ENCODE measurements around the gene EPHB2. TPM values are rescaled to one million over a fixed set of nuclear protein-coding genes. Genes with fewer than 3 reads are reported as not detected.

Gene EPHB2
- total RNA-seq, 2 experiments from 2014 or later, result 0.08 TPM; not detected in 1

DNA sequence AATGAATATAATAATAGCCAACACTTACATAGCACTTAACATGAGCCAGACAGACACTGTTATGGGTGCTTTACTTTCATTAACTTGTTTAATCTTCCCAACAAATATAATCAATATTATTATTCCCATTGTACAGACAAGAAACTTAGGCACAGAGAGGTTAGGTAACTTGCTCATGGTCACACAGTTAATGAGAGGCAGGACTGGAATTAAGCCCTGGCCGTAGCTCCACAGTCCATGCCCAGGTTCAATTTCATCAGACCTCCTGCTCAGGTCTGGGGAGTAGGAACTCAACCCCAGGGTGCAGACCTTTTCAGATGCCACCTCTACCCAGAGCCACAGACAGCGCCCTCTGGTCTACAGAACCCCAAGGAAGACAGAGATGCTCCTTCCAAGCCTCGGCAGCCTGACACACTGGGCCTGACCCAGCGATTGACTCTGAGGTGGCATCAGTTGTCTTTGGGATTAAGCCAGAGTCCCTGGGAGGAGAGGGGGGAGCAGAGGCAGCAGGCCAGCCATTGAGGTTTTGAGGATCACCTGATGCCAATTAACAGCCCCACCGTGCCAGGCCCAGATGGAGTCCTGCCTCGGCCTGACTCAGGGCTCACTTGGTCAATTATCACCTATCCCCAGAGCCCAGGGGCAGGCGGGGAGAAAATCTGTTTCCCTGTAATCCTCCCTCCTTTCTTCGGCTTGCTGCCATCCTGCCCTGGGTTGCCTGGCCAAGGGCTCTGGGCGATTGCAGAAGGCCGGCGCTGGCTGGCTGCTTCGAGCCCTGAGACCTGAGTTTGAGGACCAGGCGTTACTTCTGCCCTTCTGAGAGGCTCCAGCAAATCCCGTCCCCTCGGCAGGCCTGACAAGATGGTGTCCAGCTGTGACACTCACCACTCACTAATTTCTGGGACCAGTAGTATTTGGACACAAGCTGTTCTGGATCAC is 145.3 kb downstream of the EPHB2 start:
- H3K9me3 Mint-ChIP-seq, result no peaks in the 10 kb centered on the region
- H3K36me3 Mint-ChIP-seq (ENCODE audit: low read depth), result no peaks in the 10 kb centered on the region
- intact Hi-C loops (cut with DNase I, micrococcal nuclease), result no loop called here
- ChIA-PET CTCF (no interaction called here), POLR2A (no interaction called here)
- no peaks in the 10 kb centered on the region for H3K36me3 ChIP-seq (ENCODE audit: insufficient read depth, low read length)
- no peak overlapping the region for H3K27ac Mint-ChIP-seq
- H3K4me3 Mint-ChIP-seq, result no peak overlapping the region
- H3K4me3 ChIP-seq (ENCODE audit: low read length), result no peak overlapping the region
- no peaks in the 10 kb centered on the region for H3K4me1 ChIP-seq (ENCODE audit: insufficient read depth, low read length)
- no peak for DNase-seq
- peaks cover 0 to 3% of the 10 kb centered on the region in 2 experiments for H3K27me3 ChIP-seq (ENCODE audit: control insufficient read depth in 1 of 2, insufficient read depth in 2 of 2, low read length in 2 of 2)
- H3K9me3 ChIP-seq (ENCODE audit: control insufficient read depth in 1 of 2, insufficient read depth in 1 of 2, low read length in 2 of 2), result no peaks in the 10 kb centered on the region
- no peaks in the 10 kb centered on the region for H3K4me1 Mint-ChIP-seq (ENCODE audit: low read depth)
- no peak for ATAC-seq (ENCODE audit: poor library complexity)
- TF ChIP-seq, protein P1, sequence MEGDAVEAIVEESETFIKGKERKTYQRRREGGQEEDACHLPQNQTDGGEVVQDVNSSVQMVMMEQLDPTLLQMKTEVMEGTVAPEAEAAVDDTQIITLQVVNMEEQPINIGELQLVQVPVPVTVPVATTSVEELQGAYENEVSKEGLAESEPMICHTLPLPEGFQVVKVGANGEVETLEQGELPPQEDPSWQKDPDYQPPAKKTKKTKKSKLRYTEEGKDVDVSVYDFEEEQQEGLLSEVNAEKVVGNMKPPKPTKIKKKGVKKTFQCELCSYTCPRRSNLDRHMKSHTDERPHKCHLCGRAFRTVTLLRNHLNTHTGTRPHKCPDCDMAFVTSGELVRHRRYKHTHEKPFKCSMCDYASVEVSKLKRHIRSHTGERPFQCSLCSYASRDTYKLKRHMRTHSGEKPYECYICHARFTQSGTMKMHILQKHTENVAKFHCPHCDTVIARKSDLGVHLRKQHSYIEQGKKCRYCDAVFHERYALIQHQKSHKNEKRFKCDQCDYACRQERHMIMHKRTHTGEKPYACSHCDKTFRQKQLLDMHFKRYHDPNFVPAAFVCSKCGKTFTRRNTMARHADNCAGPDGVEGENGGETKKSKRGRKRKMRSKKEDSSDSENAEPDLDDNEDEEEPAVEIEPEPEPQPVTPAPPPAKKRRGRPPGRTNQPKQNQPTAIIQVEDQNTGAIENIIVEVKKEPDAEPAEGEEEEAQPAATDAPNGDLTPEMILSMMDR (IDR thresholded peaks at IDR 0.05), result no peak
- H3K27ac ChIP-seq (ENCODE audit: low read depth in 1 of 2, low read length in 2 of 2), result no peak overlapping the region
- H3K27me3 Mint-ChIP-seq, result peaks cover 13% of the 10 kb centered on the region

DNA sequence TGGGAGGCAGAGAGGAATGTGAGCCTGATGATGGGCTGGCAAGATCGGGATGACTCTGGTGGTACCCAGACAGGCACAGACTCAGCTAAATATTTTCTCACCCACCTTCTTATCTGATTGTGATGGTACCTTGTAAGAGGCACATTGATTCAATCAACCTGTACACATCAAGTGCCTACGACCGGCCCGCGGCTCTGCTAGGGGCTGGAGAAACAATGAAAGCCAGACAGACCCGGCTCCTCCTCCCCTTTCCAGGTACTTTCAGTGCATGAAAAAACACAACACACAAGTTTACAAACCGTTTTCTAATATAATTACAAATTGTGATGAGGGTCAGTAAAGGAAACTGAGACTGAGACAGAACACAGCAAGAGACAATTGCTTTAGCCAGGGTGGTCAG is 147.0 kb downstream of the EPHB2 start:
- Histone ChIP-seq H3K36me3 (ENCODE audit: insufficient read depth, low read length) (no peaks in the 10 kb centered on the region), H3K4me3 (ENCODE audit: low read length) (no peak overlapping the region), H3K4me1 (ENCODE audit: insufficient read depth, low read length) (no peaks in the 10 kb centered on the region), H3K27ac (ENCODE audit: low read depth in 1 of 2, low read length in 2 of 2) (no peak overlapping the region), H3K27me3 (ENCODE audit: control insufficient read depth in 1 of 2, insufficient read depth in 2 of 2, low read length in 2 of 2) (peaks cover 0 to 3% of the 10 kb centered on the region in 2 experiments), H3K9me3 (ENCODE audit: control insufficient read depth in 1 of 2, insufficient read depth in 1 of 2, low read length in 2 of 2) (no peaks in the 10 kb centered on the region)
- Mint-ChIP-seq H3K27me3 (peaks cover 4% of the 10 kb centered on the region), H3K4me1 (ENCODE audit: low read depth) (no peaks in the 10 kb centered on the region), H3K9me3 (no peaks in the 10 kb centered on the region), H3K36me3 (ENCODE audit: low read depth) (no peaks in the 10 kb centered on the region), H3K27ac (no peak overlapping the region), H3K4me3 (no peak overlapping the region)
- ChIA-PET CTCF (no interaction called here), POLR2A (no interaction called here)
- TF ChIP-seq, protein P1 (IDR thresholded peaks at IDR 0.05), result no peak
- DNase-seq, result no peak
- ATAC-seq (ENCODE audit: poor library complexity), result no peak
- intact Hi-C loops (cut with DNase I, micrococcal nuclease), result no loop called here

DNA sequence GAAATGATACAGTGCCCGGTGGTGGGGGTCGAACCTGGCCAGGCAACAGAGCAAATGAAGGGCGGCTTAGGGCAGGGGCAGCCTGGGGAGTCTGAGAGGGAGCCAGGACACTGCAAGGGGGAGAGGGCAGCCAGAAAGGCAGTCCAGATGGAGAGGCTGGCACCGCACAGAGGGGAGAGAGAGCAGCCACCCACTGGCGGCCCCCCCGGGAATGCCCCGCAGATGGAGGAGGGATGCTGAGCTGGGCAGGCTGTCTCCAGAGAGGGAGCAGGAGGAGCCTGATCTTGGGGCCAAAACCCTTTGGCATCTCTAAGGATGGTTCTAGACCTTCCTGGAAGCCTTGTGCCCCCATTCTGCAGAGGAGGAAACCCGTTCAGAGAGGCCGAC is 149.8 kb downstream of the EPHB2 start:
- TF ChIP-seq, protein P1 (IDR thresholded peaks at IDR 0.05), result no peak
- CTCF ChIA-PET, result no interaction called here
- H3K36me3 ChIP-seq (ENCODE audit: insufficient read depth, low read length), result no peaks in the 10 kb centered on the region
- H3K9me3 ChIP-seq (ENCODE audit: control insufficient read depth in 1 of 2, insufficient read depth in 1 of 2, low read length in 2 of 2), result no peaks in the 10 kb centered on the region
- H3K4me3 ChIP-seq (ENCODE audit: low read length), result no peak overlapping the region
- no peaks in the 10 kb centered on the region for H3K36me3 Mint-ChIP-seq (ENCODE audit: low read depth)
- POLR2A ChIA-PET, result no interaction called here
- no peaks in the 10 kb centered on the region for H3K4me1 ChIP-seq (ENCODE audit: insufficient read depth, low read length)
- peaks cover 4% of the 10 kb centered on the region for H3K27me3 Mint-ChIP-seq
- no peaks in the 10 kb centered on the region for H3K4me1 Mint-ChIP-seq (ENCODE audit: low read depth)
- H3K27ac Mint-ChIP-seq, result no peak overlapping the region
- no peaks in the 10 kb centered on the region for H3K27me3 ChIP-seq (ENCODE audit: control insufficient read depth in 1 of 2, insufficient read depth in 2 of 2, low read length in 2 of 2)
- DNase-seq (no peak), ATAC-seq (ENCODE audit: poor library complexity) (no peak)
- no peaks in the 10 kb centered on the region for H3K9me3 Mint-ChIP-seq
- intact Hi-C loops (cut with DNase I, micrococcal nuclease), result no loop called here
- H3K4me3 Mint-ChIP-seq, result no peak overlapping the region
- no peak overlapping the region for H3K27ac ChIP-seq (ENCODE audit: low read depth in 1 of 2, low read length in 2 of 2)
